Fibroblast of skin of right biceps (primary cell): Measurements from ENCODE around the gene LFNG.
A peak's percentile ranks its signal among the peaks of the same experiment; 100 is the strongest.
"Not testable (repeated sequence)": the region's sequence is repeated elsewhere in the genome, so short reads cannot be mapped to it uniquely, and the experiment has no call there.

ENCODE experiments used
- DNase-seq: peaks from one replicate; pipeline ENCODE4 v3.0.0-alpha.2; 2013

LFNG gene

GRCh38 chr7:2520131-2520760 lies 672 bp downstream of the LFNG start:
- no peak for DNase-seq

DNA sequence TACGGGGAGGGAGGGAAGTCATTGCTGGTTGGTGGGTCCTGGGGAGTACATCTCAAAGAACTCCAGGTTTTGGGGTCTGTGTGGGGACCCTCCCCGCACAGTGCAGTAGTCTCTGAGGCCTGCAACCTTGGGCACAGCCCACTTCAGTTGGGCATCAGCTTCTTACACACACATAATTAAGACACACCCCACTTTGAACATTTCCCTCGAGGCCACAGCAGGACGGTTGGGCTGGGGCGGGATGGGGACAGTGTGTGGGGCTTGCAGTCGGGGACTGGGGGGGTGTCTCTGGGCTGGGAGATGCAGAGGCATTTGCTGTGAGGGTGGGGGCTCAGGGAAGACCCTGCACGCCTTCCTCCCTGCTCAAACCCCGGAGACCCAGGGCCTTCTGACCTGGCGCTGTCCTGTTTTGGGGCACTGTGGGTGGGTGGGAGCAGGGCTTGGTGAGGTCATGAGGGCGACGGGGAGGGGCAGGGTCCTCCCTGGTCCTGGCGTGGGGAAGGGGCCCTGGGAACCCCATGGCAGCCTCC lies 1.3 kb downstream of the LFNG start:
- peak; percentile 38 for DNase-seq

- DNase-seq = no peak
These were observed 1.8 kb downstream of the LFNG start for GRCh38 chr7:2521341-2521745.

DNA sequence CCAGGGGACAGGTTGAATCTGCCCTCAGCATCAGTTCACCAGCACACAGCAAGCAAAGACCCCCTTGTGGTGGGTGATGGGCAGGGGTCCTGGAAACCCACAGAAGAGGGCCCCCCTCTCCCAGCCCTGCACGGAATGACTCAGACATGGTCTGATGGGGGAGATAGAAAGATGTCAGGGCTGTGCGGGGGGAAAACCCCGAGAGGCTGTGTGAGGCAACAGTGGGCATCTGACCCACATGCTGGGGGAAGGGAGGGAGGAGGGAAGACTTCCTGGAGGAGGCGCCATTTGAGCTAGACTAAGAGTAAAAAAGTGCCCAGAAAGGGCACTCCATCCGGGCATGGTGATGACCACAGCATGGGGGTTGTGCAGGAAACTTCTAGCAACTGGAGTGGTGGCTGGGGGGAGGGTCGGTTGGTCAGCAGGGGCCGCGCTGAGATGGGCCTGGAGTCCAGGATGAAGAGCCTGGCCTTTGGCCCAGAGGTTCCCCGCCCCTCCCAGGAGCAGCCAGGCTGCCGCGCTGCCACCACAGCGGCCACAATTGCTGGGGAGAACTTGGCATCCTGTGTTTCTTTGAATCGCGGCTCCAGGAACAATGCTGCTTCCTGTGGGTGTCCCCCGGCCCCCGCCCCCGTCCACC lies 2.5 kb downstream of the LFNG start:
- peak; percentile 61 for DNase-seq

DNA sequence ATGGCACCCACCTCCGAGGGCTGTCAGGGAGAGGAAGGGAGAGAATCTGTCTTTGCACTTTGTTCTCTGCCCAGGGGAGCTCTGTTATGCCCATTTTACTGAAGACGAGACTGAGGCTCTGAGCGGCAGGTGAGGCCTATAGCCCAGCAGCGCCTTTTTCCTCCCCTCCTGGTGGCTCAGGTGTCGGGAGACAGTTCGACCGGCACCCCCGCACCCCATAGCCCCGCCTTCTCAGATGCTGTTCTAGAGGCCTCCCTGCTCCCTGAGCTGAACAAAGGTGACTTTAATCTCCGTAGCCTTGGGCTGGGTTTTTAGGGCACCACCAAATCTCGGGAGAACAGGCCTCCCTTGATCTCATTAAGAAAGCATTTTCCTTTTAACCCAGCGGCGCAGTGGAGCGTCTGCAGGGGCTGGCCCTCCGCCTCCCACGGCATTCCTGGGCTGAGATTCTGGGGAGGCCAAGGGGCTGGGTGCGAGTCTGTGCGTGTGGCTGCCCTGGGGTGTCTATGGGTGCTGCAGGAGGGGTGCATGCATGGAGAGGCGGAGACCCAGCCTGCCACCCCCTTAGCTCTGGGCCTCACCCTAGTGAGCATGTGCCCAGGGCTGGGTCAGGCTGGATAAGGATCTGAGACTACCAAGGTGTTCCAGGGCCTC lies 3.3 kb downstream of the LFNG start:
- DNase-seq = peak; percentile 61

GRCh38 chr7:2523461-2523936 lies 3.9 kb downstream of the LFNG start:
- DNase-seq = no peak

GRCh38 chr7:2523941-2524807 lies 4.6 kb downstream of the LFNG start:
- peak; percentile 48 for DNase-seq

- DNase-seq = no peak
These were observed 5.5 kb downstream of the LFNG start for GRCh38 chr7:2524808-2525657.

GRCh38 chr7:2525658-2526630 lies 6.4 kb downstream of the LFNG start:
- DNase-seq = no peak

DNA sequence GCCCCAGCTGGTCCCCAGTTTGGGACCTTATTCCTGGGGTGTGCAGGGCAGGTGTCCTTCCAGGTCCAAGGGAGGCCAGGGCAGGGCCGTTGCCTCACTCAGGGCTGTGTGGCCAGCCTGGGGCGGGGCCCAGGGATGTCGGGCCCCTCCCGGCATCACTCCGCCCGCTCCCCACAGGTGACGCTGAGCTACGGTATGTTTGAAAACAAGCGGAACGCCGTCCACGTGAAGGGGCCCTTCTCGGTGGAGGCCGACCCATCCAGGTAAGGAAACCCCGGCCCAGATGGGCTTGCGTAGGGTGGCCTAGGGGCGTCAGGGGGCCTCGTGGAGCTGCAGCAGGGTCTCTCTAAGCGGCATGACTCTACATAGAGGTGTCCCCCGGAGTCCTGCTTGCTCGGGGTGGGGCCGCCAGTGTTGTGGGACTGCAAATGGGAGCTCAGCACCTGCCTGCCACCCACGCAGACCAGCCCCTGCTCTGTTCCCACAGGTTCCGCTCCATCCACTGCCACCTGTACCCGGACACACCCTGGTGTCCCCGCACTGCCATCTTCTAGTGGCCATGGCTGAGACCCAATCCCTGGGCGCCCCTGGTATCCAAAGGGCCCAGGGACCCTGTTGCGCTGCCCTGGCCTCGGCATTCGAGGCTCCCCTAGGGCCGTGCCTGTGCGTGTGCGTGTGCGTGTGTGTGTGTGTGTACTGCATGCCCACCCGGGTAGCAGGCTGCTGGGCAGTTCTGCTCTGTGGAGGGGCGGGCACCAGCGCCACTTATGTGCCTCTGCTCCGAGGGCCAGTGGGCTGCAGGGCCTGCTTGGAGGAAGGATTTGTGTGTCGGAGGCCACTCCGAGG lies 7.3 kb downstream of the LFNG start:
- no peak for DNase-seq

DNA sequence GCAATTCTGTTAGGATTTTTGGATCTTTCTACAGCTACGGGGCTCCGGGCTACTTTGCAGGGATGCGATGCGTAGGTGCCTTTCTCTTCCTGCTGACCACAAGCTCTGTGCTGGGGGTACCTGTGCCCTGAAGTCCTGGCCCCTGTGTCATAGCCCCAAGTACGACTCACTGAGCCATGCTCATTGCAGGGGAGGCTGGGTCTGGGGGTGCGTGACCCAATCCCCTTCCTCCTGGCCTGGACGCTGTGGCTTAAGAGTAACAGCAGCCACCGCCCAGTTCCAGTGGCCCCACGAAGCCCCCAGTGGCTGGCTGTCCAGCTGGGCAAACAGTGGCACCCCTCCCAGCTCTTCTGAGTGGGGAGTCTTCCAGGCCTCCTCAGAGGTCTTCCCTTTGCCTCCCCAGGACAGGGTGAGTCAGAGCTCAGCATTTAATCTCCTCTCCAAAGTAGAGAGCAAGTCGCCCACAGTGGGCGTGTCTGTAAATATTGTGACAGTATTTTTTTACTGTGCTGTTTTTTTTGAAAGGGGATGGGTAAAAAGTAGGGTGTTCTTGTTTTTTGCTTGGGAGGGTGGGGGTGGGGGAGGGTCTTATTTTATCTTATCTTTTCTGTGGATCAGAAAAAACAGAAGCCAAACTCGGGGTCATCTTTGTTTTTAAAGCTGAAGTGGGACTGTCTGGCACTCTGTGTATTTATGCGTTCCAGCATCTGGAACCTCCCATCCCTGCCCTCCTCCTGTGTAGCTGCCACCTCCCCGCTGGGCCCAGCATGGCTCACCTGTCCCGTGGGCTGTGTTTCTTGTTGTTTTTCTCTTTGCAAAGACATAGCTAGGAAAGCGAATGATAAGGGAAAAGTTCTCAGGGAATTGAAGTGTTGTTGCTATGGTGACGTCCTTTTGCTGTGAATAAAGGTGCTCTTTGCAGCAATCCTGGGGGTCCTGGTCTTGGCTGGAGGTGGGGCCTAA lies 8.2 kb downstream of the LFNG start:
- peak; percentile 73 for DNase-seq

DNA sequence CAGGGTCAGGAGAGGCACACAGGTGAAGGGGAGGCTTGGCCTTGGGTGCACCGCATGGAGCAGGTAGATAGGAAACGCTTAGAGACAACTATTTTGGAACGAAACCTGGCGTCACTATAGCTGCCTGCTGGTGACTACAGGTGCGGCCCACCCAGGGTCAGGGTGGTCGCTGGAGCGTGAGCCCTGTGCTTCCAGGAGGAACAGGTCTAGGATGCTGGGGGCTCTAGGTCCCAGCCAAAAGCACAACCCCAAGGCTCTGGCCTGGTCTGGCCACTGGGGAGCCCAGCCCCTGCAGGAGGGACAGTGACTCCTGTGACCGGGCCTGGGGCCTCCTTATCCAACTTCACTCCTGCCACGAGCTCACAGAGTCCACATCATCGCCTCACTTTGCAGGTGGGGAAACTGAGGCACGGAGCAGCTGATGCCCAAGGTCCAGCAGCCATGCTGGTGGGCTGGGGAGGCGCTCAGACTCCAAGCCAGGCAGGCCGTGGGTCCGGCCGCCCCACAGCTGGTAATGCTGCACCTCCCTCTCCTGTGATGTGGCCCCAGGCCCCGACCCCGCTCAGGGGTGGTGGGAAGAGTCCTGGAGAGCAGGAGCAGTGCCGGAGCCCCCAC lies 9.0 kb downstream of the LFNG start:
- DNase-seq = no peak

- no peak for DNase-seq
These were observed 9.8 kb downstream of the LFNG start for GRCh38 chr7:2529161-2530070.

DNA sequence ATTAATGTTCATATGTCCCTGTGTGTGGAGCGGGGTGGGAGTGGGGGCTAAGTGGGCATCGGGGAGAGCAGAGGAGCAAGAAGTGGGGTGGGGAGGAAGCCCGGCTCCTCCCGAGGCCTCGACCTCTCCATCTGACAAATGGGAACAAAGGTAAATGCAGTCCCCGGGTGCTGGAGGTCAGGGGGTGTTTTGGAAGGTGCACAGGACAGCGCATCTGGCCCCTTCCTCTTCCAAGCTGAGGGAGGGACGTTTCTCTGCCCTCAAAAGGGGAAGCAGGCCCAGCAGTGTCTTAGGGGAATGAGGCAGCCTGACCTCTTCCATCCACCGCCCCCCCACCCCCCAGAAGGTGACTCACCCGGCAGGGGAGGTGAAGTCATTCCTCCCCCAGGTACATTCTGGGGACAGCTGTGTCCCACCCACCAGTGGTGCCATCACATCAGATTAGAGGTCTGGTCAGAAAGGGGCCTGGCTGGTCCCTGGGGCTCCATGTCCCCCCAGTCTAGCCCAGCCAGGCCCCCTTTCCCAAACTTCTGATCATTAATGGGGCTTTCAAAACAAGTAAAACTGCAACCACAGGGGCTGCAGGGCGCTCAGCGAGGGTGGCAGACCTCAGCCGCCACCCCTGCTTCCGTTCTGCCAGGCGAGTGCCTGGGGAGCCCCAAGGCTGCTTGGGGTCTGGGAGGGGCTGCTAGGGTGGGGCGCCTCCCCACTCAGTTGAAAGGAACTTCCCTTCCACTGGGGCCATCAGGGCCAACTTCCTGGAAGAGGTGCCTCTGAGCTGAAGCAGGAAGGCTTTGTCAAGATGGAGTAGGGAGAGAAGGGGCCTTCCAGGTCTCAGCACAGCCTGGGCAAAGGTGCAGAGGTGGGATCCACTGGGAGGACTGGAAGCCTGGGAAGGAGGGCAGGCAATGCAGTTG lies 10.8 kb downstream of the LFNG start:
- peak; percentile 38 for DNase-seq

DNA sequence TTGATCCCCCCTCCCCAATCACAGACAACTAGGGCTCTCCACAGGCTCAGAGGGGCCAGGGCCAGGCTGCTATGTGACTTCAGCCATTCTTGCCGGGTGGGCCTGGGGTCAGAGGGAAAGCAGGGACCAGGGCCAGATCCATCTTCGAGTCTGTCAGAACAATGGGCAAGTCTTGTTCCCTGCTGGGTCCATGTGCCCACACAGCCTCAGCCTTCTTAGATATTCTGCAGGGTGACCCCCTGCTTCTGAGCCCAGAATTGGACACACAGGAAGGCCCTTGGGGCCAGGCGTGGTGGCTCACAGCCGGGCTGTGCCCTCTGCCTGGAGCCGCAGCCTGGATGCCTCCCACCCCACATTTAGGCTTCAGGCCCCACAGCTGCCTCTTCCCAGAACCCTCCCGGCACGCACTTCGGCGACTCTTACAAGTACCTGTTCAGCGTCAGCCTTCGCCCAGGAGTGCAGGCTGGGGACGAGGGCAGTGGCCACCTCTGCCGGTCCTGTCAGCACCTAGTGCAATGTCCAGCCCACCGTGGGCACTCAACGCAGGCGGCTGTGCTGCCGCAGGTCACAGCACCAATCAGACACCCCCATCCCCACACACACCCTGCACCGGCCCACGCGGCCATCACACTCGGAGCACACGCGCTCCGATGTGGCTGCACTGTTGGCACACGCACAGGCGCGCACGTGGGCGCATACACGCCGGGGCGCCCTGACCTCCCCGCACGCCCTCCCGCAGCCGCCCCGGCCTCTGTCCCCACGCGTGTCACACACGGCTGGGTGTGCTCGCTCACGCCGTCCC lies 11.6 kb downstream of the LFNG start:
- DNase-seq = not testable (repeated sequence)
